HL-60 (cell line): ENCODE data around the gene PRDM16.

Experiments used
- CTCF ChIP-seq: IDR thresholded peaks from one replicate; pipeline ENCODE4 v1.5.1; 2011; ENCODE audit warnings: low read length, control low read depth, inconsistent platforms; ENCODE audit not compliant: insufficient read depth
- POLR2AphosphoS5 ChIP-seq: IDR thresholded peaks from 2 replicates; pipeline ENCODE4 v1.6.1; 2012; ENCODE audit warnings: low read depth

DNA sequence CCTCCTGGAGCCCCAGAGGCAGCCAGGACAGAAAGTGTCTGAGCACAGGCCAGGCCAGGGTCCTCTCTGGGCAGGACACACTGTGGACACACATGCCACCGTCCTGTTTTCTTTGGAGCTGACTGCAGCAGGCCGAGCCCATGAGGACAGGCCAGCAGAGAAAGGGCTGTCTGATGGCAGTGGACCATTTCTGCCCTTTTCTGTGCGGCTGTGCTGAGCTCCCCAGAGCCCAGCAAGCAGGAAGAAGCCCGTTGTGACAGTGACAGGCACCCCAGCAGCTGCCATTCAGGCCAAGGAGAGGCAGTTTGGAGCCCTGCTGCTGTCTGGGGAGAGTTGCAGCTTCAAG lies 269.7 kb downstream of the PRDM16 start:
- TF ChIP-seq CTCF, result no peak
- no peak for TF ChIP-seq POLR2AphosphoS5
